Measurements from ENCODE around the gene FANCG.

Gene FANCG

DNA sequence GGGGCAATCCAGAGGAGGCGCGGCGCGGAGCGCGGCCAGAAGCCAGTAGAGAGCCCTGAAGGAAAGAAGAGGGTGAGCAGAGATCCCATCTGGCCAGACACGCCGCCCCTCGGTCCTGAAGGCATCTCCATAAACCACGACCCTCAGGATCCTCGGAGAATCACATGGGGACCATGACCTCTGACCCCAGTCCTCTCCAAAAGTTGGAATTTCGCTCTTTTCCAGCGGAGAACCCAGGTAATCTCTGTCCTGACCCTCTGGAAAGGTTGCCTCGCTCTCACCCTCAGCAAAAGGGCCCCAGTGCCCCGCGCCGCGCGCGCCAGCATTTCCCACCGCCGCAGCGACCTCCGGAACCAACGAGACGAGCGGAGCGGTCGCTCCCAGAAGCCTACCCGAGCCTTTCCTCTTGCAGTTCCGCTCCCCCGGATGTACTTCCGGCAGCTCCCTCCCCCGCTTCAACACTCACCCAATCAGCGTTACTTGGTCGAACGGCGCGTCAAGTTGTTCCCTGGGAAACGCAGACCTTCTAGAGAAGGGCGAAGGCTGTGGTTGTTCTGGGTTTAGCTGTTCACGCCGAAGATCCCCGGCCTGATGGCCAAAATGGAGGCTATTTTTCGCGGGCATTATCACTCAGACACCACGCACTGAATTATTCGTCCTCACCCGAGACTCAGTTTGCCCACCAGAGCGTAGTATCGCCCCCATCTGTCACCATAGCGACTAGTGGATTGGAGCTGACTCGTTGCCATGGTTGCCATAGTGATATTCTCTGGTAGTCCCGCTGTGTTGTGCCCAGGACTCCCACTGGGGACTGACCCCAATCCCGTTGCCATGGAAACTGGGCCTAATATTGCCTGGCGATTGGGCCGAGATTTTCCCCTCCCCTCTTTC, 23.3 kb upstream of the FANCG start, which contains the start of gene STOML2:
Gene STOML2 (minus strand): TSS at position 363 of the 891 bp plus-strand sequence. CDS start 37 bp downstream, at position 326.
- peak within 1 kb of the TSS; percentile 74 to 77 for H3K4me3 ChIP-seq (replicated peaks in 1 of 2; ENCODE audit: low read depth in 2 of 2, low read length in 2 of 2)
- peak; percentile 97 to 98 for DNase-seq (ENCODE audit: low read depth in 2 of 2)
- TF ChIP-seq CTCF (IDR thresholded peaks at IDR 0.05; ENCODE audit: low read depth, low read length): no peak

GRCh38 chr9:35102465-35102768, 22.7 kb upstream of the FANCG start:
- peak; percentile 14 to 28 for DNase-seq (ENCODE audit: low read depth in 2 of 2)
- peak overlapping the region; percentile 74 to 77 for H3K4me3 ChIP-seq (replicated peaks in 1 of 2; ENCODE audit: low read depth in 2 of 2, low read length in 2 of 2)
- TF ChIP-seq CTCF (IDR thresholded peaks at IDR 0.05; ENCODE audit: low read depth, low read length): no peak

- H3K4me3 ChIP-seq (replicated peaks in 1 of 2; ENCODE audit: low read depth in 2 of 2, low read length in 2 of 2): no peak overlapping the region
- DNase-seq (ENCODE audit: low read depth in 2 of 2): no peak
- no peak for TF ChIP-seq CTCF (IDR thresholded peaks at IDR 0.05; ENCODE audit: low read depth, low read length)
Measured at GRCh38 chr9:35097573-35097972, 17.8 kb upstream of the FANCG start.

DNA sequence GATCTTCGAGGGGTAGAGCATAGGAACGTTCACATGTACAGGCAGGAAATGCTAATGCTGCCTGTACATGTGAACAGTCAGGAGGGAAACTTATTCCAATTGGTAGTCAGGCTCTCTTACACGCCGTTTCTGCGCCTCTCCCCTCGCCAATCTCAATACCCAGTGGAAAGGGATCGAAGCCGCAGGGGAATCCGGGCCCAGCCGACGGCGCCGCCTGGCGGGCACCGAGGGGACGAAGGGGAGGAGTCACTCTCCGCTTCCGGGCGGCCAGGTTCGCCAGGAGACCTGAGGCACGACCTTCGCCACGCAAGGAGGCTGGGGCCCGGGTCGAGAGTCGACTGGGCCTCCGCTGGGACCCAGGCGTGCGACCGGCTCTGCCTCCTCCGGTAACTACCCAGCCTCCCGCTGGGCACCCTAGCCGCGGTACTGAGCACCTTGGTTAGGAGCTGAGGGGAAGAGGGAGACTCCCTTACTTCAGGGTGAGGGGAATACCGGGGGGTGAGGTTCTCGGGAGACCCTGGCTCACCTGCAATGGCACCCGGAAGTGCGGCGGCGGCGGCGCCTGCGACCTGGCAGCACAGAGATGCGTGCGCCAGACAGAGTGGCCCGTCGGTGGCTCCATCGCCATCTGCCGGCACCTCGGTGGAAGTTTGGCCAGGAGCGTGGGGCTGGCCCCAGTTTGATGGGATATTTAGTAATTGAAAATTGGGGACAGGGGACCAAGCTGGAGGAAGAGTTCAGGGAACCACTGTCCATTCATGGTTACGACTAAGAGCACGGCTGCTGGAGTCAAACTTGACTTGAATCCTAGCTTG, 16.5 kb upstream of the FANCG start, which contains the start of gene PIGO:
Gene PIGO (minus strand): TSS at position 557 of the 815 bp plus-strand sequence. CDS start 1,026 bp downstream, outside the sequence.
- TF ChIP-seq CTCF (IDR thresholded peaks at IDR 0.05; ENCODE audit: low read depth, low read length): peak; percentile 96
- peak; percentile 82 to 87 for DNase-seq (ENCODE audit: low read depth in 2 of 2)

DNA sequence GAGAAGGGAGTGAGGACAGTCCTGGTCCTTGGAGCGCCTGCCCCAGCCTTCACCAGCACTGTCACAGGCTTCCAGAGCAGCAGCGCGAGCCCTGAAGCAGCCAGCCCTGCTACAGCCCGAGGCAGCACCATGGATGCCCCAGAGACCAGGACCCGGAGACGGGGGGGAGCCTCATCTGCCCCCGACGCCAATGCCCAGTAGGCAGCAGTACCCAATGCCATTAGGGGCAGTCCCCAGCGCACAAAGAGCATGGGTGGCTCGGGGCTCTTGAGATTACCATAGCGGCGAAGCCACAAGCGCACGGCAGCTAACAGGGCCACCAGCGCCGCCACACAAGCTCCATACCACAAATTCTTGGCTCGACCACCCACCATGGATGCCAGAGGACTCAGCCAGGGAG, 11.8 kb upstream of the FANCG start:
- no peak for TF ChIP-seq CTCF (IDR thresholded peaks at IDR 0.05; ENCODE audit: low read depth, low read length)
- DNase-seq (ENCODE audit: low read depth in 2 of 2): no peak
- no peak overlapping the region for H3K4me3 ChIP-seq (replicated peaks in 1 of 2; ENCODE audit: low read depth in 2 of 2, low read length in 2 of 2)

More for the DNA sequence above, 16.5 kb upstream of the FANCG start, which contains the start of gene PIGO:
- peak within 1 kb of the TSS; percentile 98 to 100 for H3K4me3 ChIP-seq (replicated peaks in 1 of 2; ENCODE audit: low read depth in 2 of 2, low read length in 2 of 2)

DNA sequence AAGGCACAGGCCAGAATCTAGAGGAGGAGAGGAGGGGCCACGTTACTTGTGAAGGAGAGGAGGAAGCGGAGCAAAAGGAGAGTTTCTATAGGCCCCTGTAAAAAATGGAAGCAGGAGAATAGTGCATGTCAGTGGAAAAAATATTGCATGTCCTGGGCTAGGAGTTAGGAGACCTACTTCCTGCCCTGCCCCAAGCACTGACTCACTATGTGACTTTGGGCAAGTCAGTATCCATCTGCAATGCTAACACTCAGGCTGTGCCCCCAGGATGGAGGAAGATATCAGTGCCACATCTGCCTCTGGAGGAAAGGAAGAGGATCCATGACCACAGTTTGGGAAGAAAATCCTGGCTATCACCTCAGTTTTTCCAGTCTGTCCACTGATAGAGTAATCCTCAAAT, 9.7 kb upstream of the FANCG start:
- no peak for TF ChIP-seq CTCF (IDR thresholded peaks at IDR 0.05; ENCODE audit: low read depth, low read length)
- H3K4me3 ChIP-seq (replicated peaks in 1 of 2; ENCODE audit: low read depth in 2 of 2, low read length in 2 of 2): no peak overlapping the region
- no peak for DNase-seq (ENCODE audit: low read depth in 2 of 2)
